Activated CD4-positive, alpha-beta T cell treated with anti-CD3 and anti-CD28 coated beads, Interleukin-2, amount 50 U/mL, for 48 hours (primary cell): Measurements from ENCODE around the gene PPTC7.
"Not testable (repeated sequence)": the region's sequence is repeated elsewhere in the genome, so short reads cannot be mapped to it uniquely, and the experiment has no call there.

Experiments
- DNase-seq, 2 experiments: peaks; one replicate each; pipeline ENCODE4 v3.0.0-alpha.2; 2020

The PPTC7 gene, protein sequence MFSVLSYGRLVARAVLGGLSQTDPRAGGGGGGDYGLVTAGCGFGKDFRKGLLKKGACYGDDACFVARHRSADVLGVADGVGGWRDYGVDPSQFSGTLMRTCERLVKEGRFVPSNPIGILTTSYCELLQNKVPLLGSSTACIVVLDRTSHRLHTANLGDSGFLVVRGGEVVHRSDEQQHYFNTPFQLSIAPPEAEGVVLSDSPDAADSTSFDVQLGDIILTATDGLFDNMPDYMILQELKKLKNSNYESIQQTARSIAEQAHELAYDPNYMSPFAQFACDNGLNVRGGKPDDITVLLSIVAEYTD

DNA sequence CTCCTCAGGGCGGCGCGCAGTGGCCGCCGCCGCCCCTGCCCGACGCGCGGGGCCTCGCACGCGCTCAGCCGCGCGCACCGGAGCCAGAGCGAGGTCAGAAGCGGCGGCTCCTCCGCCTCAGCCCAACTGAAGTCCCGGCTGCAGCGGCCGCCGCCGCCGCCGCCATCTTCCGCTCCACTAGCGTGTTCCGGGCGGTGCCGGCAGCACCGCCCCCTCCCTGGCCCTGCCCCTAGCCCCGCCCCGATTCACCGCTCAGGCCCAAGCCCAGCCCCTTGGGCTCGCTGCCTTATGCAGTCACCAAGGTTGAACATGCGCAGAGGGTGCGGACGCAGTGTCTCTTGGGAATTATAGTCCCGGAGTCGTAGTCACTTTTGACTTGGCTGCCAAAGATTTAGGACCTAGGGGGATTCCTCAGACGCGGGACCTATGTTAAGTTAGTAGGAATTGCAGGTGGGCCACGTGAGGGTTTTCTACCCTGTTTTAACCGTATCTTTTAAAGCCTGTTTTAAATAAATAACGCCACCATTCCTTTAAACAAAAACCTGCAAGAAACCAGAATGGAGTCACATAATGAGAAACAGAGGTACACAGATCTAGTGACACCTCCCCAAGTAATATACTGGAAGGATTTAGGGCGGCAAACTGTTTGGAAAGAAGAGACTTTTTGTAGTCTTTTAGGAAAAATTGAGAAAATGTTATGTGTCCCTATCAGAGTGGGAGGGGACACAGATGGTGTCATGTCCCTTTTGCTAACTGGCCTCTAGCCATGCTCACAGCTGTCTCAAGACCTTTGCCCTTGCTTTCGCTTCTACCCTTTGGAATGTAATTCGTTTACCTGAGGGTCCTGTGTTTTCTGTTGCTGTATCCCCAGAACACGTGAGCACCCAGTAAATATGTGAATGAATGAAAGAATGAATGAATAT lies at the start of gene PPTC7:
PPTC7 (minus strand) TSS at position 182 of the 923 bp plus-strand sequence. CDS start 287 bp downstream, outside the sequence.
- peak; percentile 98 for DNase-seq

DNA sequence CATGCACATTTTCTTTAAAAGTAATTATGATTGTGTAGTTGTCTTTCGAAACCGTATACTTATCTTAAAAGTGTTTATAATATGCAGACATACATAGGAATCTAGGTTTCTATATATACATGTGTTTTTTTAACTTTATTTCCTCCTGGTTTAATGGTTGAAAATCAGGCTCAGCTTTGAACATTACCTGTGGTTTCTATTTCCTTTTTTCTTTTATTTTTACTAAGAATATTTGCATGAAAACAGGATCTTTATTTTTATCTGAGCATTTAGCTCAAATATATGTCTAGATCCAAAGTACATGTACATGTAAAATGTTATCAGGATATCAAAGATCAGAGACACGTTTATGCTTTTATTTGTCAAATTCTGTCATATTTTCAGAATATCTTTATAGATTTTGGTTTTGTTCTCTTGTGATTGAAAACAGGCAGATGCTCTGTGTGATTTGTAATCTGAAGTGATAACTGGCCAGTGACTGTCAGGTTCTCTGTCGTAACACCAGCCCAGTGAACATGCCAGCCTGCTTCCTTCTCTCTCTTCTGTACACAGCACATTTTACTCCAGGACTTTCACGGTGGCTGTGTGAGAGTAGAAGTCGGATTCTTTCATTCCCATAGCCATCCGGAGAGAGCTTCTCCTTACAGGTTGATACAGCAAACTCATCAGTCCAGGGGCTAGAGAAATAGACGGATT lies 44.5 kb upstream of the PPTC7 start:
- DNase-seq: no peak

DNA sequence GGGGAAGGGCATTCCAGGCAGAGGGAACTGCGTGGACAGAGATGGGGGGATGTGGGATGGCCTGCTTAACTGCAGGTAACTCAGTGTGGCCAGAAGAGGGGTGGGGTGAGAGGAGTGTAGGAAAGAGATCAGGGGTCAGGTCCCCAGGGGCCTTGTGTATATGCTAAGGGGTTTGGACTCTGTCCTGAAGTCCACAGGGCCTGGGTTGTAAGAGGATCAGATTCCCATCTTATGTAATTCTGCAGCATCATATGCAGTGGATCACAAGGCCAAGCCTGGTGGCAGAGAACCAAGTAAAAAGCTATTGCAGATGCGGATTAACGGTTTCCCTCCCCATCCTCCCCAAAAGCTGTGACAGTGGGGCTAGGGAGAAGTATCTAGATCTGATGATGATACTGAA lies 39.5 kb upstream of the PPTC7 start:
- DNase-seq: no peak

DNA sequence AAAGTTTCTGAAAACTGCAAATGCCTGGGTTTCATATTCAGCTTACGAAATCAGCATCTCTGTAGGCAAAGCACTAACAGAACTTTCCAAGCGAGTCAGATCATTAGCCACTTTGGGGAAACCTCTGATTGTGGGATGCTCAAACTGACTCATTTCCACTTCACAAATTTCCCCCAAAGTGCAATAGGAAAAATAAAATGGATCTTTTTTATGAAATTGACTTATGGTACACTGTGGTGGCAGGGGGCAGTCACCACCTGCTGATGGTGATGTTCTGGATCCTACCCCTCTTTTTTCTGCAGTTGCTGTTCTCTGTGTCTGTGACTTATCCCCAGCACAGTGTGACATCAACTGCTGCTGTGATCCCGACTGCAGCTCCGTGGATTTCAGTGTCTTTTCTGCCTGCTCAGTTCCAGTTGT lies 36.4 kb upstream of the PPTC7 start:
- DNase-seq: peak; percentile 34 to 54

DNA sequence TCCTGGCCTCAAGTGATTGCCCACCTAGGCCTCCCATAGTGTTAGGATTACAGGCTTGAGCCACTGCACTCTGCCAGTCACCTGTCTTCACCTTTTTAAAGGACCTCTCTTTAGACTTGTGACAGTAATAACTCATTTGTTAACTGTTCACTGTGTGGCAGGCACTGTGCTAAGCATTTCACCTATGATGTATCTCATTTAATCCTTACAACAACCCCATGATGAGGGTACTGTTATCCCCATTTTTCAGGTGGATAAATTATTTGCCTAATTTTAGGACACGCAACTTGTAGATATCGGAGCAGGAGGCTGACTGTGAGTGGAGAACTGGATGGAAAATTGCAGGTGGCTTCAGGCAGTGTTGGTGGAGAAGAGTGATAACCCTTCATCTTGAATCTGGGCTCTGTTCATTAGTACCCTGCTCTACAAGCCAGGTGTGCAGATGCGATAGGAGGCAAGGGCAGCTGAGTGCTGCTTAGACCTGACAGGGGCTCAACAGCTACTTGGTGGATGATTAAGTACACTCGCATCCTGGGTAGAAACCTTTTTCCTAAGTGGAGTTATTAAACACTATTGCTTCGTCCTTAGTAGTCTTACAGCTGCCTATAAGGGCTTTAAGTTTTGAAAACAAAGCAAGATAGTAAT lies 33.5 kb upstream of the PPTC7 start:
- DNase-seq: no peak

DNA sequence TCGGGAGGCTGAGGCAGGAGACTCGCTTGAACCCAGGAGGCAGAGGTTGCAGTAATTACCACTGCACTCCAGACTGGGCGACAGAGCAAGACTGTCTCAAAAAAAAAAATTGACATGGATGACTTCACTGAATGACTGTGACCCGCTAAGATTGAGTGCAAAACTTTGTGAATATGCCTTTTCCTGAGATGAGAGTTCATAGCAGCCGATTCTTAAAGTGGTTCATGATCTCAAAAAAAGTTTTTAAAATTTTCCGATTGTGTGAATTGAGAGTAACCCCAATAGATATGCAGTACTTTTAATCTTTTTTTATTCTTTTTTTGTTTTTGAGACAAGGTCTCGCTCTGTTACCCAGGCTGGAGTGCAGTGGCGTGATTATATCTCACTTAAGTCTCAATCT lies 32.1 kb upstream of the PPTC7 start:
- no peak for DNase-seq

DNA sequence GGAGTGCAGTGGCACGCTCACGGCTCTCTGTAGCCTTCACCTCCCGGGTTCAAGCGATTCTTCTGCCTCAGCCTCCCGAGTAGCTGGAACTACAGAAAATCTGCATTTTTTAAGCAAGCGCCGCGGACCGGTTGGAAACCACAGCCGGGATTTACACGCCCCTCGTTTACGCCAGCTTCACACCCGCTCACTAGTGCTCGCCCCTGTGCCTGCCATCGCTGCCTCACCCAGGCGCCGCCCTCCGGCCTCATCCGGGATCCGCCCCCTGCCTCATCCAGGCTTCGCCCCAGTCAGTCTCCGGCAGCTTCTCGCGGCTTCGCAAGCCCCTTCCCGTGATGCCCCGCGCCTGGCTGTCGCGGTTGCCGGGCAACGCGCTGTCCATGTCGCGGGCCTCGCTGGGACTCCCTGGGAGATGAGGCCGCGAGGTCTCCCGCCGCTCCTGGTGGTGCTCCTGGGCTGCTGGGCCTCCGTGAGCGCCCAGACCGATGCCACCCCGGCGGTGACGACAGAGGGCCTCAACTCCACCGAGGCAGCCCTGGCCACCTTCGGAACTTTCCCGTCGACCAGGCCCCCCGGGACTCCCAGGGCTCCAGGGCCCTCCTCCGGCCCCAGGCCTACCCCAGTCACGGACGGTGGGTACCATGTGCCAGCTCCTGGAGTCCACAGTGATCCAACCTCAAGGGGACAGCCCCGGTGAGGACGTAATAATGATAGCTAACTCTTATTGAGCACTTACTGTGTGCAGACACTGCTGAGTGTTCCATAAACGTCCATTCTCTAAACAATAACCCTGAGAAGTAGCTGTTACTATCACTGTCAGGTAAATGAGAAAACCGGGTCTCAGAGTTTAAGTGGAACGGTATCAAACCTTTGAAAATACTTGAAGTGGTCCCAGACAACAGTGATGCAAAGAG lies 30.9 kb upstream of the PPTC7 start, which contains the start of gene TCTN1:
TCTN1 (plus strand) TSS at position 359 of the 914 bp plus-strand sequence; CDS start at position 413, 54 bp downstream.
- DNase-seq: peak; percentile 99

DNA sequence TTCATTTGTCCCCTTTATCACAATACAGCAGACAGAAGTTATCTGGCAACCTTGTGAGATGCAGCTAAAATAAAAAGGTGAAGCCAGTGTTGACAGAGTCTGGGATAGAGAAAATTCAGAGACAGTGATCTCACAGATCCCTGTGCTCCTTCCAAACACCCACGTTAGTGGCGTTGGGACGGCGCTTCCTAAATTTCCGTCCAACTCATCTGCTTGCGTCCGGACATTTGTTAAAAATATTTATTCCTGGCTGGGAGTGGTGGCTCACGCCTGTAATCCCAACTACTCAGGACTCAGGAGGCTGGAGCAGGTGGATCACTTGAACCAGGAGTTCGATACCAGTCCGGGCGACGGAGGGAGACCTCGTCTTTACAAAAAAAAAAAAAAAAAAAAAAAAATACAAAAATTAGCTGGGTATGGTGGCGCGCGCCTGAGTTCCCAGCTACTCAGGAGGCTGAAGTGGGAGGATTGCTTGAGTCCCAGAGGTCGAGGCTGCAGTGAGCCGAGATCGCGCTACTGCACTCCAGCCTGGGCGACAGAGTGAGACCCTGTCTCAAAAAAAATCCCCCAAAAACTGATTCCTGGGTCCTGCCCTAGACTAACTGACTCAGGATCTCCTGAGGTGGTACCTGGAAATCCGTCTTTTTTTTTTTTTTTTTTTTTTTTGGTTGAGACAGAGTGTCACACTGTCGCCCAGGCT lies 30.1 kb upstream of the PPTC7 start:
- DNase-seq: no peak

DNA sequence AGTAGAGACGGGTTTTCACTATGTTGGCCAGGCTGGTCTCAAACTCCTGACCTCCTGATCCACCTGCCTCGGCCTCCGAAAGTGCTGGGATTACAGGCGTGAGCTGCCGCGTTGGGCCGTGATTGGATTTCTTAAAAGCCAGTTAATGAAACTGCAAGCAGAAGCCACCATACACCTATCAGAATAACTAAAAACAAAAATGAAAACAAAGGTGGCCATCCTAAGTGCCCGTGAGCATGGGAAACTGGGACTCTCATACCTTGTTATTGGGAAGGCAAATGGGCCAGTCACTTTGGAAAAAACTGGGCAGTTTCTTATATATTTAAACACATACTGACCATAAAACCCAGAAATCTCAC lies 23.1 kb upstream of the PPTC7 start:
- DNase-seq: no peak

DNA sequence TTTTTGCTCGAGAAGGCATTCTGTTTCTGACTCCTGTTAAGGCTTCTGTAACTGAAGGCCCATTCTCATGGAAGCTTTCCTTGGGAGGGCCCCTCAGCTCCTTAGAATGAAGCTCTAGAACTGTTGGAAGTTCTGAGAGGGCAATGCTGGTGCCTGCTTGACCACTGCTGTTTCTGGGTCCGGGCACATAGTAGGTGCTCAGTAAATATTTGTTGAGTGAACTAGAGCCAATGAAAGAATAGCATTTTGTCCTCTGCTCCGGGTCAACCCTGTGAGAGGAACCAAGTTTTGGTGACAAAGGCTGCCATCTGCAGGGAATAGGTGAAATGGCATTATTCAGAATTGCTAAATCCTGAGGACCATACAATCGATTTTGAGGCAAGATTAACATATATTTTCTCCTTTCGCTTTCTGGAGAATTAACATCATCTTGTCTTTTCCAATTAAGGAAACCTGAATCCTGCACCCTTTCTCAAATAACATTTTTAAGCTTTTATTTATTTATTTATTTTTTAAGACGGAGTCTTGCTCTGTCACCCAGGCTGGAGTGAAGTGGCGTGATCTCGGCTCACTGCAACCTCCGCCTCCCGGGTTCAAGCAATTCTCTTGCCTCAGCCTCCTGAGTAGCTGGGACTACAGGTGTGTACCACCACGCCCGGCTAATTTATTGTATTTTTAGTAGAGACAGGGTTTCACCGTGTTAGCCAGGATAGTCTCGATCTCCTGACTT lies 19.1 kb upstream of the PPTC7 start:
- not testable (repeated sequence) for DNase-seq

DNA sequence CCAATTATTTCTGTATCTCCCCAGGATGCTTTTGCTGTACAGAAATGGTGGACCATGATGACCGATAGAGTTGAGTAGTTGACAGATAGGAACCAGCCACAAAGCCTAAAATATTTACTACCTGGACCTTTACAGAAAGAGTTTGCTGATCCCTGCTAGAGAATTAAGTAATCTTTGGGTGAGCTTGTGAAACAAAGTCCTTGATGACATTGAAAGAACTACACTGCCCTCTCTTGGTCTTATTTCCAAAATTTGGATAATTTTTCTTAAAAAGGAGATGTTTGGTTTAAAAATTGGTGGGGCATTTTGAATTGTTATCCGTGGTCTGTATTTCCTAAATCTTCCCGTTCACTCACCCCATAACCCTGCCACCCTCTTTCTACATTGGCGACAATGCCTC lies 17.1 kb upstream of the PPTC7 start:
- DNase-seq: no peak

DNA sequence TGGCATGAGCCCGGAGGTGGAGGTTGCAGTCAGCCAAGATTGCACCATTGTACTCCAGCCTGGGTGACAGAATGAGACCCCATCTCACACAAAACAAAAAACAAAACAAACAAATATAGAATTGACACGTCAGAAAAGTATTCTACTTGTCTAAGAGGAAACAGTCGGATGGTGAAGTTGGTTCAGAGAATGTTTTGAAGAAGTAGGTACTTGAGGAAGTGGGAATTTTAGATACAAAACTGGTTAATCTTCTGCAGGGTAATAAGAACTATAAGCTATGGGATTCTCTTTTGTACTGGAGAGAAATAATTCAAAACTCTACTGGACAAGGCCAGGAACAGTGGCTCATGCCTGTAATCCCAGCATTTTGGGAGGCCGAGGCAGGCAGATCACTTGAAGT lies 16.2 kb upstream of the PPTC7 start:
- no peak for DNase-seq

DNA sequence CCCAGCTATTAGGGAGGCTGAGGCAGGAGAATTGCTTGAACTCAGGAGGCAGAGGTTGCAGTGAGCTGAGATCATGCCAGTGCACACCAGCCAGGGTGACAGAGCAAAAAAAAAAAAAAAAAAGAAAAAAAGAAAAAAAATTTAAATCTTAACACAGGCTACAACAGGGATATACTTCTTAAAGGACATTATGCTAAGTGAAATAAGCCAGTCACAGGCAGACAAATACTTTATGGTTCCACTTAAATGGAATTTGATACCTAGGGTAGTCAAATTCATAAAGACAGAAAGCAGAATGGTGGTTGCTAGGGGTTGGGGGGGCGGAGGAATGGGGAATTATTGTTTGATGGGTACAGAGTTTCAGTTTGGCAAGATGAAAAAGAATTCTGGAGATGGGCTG lies 14.8 kb upstream of the PPTC7 start:
- DNase-seq: no peak

DNA sequence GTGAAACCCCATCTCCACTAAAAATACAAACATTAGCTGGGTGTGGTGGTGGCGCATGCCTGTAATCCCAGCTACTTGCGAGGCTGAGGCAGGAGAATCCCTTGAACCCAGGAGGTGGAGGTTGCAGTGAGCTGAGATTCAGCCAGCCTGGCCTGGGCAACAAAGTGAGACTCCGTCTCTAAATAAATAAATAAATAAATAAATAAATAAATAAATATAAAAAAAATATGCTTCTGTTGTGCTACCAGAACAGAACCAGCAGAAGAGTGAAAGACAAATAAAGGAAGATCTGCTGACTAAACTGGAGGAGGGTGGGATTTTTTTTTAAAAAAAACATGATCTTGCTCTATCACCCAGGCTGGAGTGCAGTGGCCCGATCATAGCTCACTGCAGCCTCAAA lies 9.8 kb upstream of the PPTC7 start:
- not testable (repeated sequence) for DNase-seq

DNA sequence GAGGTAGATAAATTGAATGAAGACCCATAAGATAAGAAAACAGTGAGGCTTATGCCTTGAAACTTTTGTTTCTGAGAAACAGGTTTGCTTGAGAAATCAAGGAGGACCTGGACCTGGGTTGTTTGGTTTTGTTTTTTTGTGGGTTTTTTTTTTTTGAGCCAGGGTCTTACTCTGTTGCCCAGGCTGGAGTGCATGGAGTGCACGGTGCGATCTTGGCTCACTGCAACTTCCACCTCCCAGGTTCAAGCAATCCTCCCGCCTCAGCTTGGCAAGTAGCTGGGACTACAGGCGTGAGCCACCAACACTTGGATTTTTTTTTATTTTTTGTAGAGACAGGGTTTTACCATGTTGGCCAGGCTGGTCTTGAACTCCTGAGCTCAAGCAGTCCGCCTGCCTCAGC lies 9.0 kb upstream of the PPTC7 start:
- no peak for DNase-seq

DNA sequence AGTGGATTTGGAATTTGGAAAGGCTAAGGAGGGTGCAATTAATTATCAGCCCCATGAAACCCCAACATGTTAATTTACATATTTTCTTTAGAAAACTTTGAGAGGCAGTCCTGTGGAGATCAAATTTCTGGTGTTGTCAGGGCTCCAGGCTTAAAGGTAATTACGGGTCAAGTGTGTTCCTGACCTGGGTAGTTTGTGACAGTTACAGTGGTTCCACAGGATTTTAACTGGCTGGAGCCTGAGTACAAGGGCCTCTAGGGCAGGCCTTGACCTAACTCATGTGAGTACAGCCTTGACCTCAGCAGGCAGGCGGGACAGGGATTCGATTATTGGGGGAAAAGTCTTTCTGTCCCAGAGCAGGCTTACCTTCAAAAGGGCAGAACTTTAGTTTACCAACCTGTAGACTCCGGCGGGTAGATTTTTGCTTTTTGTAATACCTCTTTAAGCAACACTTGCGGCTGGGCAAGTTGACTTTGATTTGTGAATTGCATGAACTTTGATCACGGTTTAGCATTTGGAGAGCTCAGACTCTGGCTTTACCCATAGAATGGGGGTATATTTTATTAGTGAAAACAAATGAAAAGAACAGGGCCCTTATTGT lies 8.4 kb upstream of the PPTC7 start:
- DNase-seq: no peak

DNA sequence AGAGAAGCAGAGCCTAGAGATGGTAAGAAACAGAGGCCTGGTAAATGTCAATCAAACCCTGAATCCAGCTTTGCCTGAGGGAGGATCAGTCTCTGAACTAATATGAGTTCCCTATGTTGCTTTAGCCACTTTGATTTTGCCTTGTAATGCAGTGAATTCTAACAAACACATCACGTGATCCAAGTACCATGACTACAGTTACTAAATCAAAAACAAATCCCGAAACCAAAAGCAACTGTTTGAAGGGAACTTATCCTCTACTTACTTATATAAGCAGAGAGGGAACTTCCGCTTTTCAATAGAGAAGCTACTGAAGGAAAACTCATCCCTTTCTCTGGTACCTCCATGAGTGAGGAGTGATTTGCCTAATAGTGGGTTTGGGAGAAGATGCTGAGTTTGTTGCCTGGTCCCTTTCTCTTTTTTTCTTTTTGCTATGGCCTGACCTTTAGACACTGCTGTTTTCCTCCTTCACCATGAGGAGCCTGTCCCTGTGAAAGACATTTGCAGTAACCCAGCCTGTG lies 7.7 kb upstream of the PPTC7 start:
- DNase-seq: no peak

DNA sequence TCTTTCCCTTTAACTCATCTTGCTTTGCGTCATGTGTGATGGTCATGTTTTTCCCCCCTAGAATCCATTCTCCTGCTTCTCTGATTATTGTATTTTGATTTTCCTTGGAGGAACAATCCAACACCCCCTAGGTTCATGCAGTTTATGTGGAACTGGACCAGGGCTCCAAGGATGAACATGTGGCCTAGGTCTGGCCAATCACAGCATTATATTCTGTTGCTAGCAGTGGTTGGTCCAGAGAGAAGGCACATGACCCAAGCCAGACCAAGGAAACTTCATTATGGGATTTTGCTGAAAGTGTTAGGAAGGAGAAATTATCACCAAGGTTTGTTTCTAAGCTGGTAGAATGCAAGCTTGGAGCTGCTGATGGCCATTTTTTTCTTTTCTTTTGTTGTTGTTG lies 6.9 kb upstream of the PPTC7 start:
- no peak for DNase-seq

DNA sequence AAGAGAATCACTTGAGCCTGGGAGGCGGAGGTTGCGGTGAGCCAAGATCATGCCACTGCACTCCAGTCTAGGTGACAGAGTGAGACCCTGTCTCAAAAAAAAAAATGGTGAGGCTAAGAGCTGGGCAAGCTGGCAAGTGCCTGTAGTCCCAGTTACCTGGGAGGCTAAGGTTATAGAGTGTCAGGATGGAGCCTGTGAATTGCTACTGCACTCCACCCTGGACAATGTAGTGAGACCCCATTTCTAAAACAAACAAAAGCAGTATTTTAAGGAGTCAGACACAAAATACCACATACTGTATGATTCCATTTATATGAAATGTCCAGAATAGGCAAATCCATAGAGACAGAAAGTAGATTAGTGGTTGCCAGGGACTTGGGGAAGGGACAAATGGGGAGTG lies 4.0 kb upstream of the PPTC7 start:
- DNase-seq: not testable (repeated sequence)
